Measurements from ENCODE around the gene KCNJ14. TPM values are rescaled to one million over a fixed set of nuclear protein-coding genes. Genes with fewer than 3 reads are reported as not detected.

Gene KCNJ14
- total RNA-seq, 4 donors from 2014 or later, result 0.44 to 4.1 (median 1.5) TPM

DNA sequence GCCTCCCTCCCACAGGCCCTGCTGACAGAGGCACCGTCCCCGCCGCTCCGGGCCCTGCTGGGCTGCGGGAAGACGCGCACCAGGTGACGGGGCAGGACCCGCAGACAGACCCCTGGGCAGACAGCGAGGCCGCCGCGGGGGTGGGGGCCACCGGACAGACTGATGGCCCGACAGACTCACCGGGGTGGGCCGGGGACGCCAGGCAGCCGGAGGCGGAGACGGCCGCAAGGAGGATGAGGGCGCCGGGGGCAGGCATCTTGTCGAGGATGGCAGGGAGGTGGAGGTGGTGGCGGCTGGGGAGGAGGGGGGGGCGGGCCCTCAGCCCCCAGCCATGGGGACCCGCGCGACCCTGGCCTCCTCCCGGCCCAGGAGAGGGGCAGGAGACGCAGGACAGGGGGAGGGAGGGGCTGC, 56.0 kb downstream of the KCNJ14 start:
- WGBS, 2 donors, result 1 to 4% methylated on average over 22 to 30 of the region's 32 CpGs
- no peak for TF ChIP-seq POLR2A (IDR thresholded peaks at IDR 0.05)
- TF ChIP-seq, protein P1, sequence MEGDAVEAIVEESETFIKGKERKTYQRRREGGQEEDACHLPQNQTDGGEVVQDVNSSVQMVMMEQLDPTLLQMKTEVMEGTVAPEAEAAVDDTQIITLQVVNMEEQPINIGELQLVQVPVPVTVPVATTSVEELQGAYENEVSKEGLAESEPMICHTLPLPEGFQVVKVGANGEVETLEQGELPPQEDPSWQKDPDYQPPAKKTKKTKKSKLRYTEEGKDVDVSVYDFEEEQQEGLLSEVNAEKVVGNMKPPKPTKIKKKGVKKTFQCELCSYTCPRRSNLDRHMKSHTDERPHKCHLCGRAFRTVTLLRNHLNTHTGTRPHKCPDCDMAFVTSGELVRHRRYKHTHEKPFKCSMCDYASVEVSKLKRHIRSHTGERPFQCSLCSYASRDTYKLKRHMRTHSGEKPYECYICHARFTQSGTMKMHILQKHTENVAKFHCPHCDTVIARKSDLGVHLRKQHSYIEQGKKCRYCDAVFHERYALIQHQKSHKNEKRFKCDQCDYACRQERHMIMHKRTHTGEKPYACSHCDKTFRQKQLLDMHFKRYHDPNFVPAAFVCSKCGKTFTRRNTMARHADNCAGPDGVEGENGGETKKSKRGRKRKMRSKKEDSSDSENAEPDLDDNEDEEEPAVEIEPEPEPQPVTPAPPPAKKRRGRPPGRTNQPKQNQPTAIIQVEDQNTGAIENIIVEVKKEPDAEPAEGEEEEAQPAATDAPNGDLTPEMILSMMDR (IDR thresholded peaks at IDR 0.05), result no peak
- TF ChIP-seq EP300 (IDR thresholded peaks at IDR 0.05), result no peak
- peak overlapping the region in 1 of 4 donors; percentile 3 for H3K4me3 ChIP-seq
- peaks cover 0 to 62% of the 10 kb centered on the region in 2 donors for H3K27me3 ChIP-seq
- DNase-seq (ENCODE audit: low spot score in 2 of 2), result no peak
- peaks cover 0 to 20% (median 10%) of the 10 kb centered on the region in 4 donors for H3K4me1 ChIP-seq
- H3K27ac ChIP-seq, result no peak overlapping the region
- no peaks in the 10 kb centered on the region for H3K9me3 ChIP-seq
- no peaks in the 10 kb centered on the region for H3K36me3 ChIP-seq

DNA sequence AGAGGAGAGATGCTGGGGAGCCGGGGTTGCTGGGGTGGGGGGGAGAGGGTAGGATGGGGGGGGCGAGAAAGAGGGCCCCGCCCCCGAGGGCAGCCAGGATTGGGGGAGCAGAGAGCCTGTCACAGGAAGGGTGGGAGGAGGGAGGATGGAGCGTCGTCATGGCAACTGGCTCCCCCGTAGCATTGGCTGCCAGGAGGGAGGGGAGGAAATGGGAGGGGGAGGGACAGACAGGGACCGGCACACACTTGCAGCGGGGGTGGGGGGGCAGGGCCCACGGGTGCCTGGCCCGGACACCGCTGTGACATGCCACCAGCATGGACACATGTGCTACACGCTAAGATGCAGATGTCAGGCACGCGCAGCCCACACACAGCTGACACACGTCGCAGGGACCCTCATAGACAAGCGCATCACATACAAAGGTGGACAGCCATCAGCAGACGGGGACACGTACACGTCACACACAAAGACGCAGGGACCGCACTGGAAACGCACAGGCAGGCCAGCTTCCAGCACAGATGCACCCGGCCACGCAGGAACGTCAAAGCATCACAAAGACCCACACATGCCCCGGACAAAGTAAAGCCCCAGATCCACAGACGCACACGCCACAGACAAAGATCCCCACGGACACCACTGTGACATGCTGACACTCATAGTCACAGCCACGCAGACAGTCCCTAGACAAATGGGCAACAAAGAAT, 56.6 kb downstream of the KCNJ14 start, which contains the start of gene LMTK3:
LMTK3 (minus strand) TSS at position 36 of the 704 bp plus-strand sequence. CDS start 259 bp downstream, outside the sequence.
- no peaks in the 10 kb centered on the region for H3K9me3 ChIP-seq
- H3K36me3 ChIP-seq, result no peaks in the 10 kb centered on the region
- 9 to 11% methylated on average over 24 to 32 of the region's 32 CpGs for WGBS, 2 donors
- H3K4me1 ChIP-seq, result peaks cover 0 to 20% (median 10%) of the 10 kb centered on the region in 4 donors
- no peak within 1 kb of the TSS for H3K27ac ChIP-seq
- peaks cover 0 to 62% of the 10 kb centered on the region in 2 donors for H3K27me3 ChIP-seq
- peak within 1 kb of the TSS in 1 of 4 donors; percentile 3 for H3K4me3 ChIP-seq
- no peak for DNase-seq (ENCODE audit: low spot score in 2 of 2)
- TF ChIP-seq, protein P1 (IDR thresholded peaks at IDR 0.05), result no peak
- TF ChIP-seq EP300 (IDR thresholded peaks at IDR 0.05) (no peak), POLR2A (IDR thresholded peaks at IDR 0.05) (no peak)

DNA sequence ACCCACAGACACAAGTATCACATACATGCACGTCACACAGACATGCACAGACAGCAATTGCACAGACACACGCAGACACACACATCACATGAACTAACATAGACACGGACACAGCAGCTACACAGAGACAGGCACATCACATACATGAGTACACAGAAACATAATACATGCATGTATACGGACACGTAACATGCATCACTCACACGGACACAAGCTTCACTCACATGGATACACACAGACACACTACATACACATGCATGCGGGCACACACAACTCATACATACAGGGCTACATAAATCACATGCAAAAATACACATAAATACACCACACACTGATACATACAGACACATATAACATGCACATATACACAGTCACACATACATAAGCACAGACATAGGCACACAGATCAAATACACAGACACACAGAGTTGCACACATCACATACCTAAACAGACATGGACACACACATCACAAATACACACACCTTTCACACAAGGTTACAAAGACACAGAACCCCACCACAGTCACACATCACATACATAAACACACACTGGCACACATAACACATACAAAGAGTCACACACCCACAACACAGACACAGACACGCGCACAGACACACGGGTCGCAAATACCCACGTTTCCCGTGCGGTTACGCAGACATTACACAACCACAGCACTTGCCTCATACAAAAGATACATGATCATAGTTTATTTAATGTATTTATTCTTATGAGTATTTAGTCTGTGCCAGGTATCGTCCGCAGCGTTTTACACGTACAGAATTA, 57.3 kb downstream of the KCNJ14 start:
- Histone ChIP-seq H3K27ac (no peak overlapping the region), H3K36me3 (no peaks in the 10 kb centered on the region), H3K4me3 (no peak overlapping the region), H3K4me1 (peaks cover 0 to 20% (median 10%) of the 10 kb centered on the region in 4 donors), H3K9me3 (no peaks in the 10 kb centered on the region), H3K27me3 (peaks cover 0 to 62% of the 10 kb centered on the region in 2 donors)
- no peak for TF ChIP-seq EP300 (IDR thresholded peaks at IDR 0.05)
- TF ChIP-seq, protein P1 (IDR thresholded peaks at IDR 0.05), result no peak
- TF ChIP-seq POLR2A (IDR thresholded peaks at IDR 0.05), result no peak
- WGBS, 2 donors, result 43 to 46% methylated on average over 19 of the region's 19 CpGs
- no peak for DNase-seq (ENCODE audit: low spot score in 2 of 2)

DNA sequence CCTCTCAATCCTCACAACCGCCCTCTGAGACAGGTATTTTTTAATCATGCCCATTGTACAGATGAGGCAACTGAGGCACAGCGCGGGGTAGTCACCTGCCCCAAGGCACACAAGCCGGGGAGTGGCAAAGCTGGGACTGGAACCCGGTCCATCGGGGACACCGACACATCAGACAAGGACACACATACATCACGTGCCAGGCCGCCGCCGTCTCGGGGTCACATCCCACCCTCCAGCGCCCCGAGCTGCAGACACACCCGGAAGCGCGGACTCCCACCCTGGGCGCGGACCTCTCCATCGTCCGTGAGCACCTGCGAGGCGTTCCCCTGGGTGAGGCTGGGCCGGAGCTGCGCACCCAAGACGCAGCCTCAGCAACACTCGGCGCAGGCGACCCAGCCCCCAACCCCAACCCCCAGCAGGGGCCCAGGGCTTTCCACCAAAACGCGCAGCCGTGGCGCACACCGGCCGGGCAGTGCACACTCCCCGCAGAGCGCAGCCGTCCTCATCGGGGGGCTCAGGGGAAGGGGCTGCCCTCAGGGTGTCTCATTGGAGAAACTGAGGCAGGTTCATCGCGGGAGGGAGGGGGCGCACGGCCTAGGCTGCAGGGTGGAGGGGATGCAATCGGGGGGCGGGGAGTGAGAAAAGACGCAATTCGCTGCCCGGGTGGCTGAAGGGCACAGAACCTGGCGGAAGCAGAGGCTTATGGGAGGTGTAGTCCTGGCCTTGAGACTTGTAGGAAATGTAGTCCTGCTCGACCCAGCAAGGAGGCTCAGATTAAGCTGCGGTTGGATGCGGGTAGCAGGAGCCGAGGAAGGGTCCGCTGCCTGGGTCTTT, 58.1 kb downstream of the KCNJ14 start:
- Histone ChIP-seq H3K27ac (peak overlapping the region in 1 of 4 donors; percentile 52), H3K4me1 (peaks cover 0 to 20% (median 10%) of the 10 kb centered on the region in 4 donors), H3K4me3 (peak overlapping the region; percentile 24 to 46 (median 45)), H3K9me3 (no peaks in the 10 kb centered on the region), H3K27me3 (peaks cover 0 to 59% of the 10 kb centered on the region in 2 donors), H3K36me3 (no peaks in the 10 kb centered on the region)
- no peak for TF ChIP-seq POLR2A (IDR thresholded peaks at IDR 0.05)
- TF ChIP-seq EP300 (IDR thresholded peaks at IDR 0.05), result no peak
- TF ChIP-seq, protein P1 (IDR thresholded peaks at IDR 0.05), result no peak
- peak in 1 of 2 donors; percentile 33 for DNase-seq (ENCODE audit: low spot score in 2 of 2)
- WGBS, 2 donors, result 4% methylated on average over 35 to 41 of the region's 54 CpGs

All from tibial nerve (tissue), 4 donors.